ENCODE data around the gene EIPR1.

The EIPR1 gene

GRCh38 chr2:3141696-3142095, 235.9 kb downstream of the EIPR1 start:
- DNase-seq = no peak

GRCh38 chr2:3139906-3140305, 237.7 kb downstream of the EIPR1 start:
- DNase-seq = no peak
